Measurements from ENCODE around the gene ELAPOR1.

DNA sequence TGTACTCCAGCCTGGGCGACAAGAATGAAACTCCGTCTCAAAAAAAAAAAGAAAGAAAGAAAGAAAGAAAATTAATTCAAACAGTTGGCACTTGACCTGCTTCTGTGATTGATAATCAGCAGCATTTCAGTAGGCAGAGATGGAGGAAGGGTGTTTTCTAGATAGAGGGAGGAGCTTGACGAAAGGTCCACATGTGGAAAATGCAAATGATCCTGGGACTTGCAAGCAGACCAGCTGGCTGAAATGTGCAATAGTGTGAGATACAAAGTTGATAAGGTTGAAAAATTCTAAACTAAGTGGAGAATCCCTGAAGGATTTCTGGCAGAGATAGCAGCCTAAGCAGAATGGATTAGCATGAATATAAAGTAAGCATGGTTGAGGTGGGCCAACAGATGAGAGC lies 4.2 kb downstream of the ELAPOR1 start:
- TF ChIP-seq, protein P1, sequence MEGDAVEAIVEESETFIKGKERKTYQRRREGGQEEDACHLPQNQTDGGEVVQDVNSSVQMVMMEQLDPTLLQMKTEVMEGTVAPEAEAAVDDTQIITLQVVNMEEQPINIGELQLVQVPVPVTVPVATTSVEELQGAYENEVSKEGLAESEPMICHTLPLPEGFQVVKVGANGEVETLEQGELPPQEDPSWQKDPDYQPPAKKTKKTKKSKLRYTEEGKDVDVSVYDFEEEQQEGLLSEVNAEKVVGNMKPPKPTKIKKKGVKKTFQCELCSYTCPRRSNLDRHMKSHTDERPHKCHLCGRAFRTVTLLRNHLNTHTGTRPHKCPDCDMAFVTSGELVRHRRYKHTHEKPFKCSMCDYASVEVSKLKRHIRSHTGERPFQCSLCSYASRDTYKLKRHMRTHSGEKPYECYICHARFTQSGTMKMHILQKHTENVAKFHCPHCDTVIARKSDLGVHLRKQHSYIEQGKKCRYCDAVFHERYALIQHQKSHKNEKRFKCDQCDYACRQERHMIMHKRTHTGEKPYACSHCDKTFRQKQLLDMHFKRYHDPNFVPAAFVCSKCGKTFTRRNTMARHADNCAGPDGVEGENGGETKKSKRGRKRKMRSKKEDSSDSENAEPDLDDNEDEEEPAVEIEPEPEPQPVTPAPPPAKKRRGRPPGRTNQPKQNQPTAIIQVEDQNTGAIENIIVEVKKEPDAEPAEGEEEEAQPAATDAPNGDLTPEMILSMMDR (IDR thresholded peaks at IDR 0.05), result no peak
- TF ChIP-seq EP300 (IDR thresholded peaks at IDR 0.05), result no peak

Measured in gastroesophageal sphincter (tissue), 3 donors.